ENCODE results near the gene RTL1.

RTL1 gene

GRCh38 chr14:100838493-100839314, 64.8 kb downstream of the RTL1 start:
- Histone ChIP-seq H3K36me3 (ENCODE audit: control insufficient read depth, insufficient read depth, low read length) (no peaks in the 10 kb centered on the region), H3K4me1 (ENCODE audit: control insufficient read depth, insufficient read depth, low read length) (no peaks in the 10 kb centered on the region), H3K9ac (ENCODE audit: low read depth, low read length) (no peak overlapping the region), H3K9me3 (ENCODE audit: control insufficient read depth, insufficient read depth, low read length) (no peaks in the 10 kb centered on the region), H3K27me3 (ENCODE audit: control insufficient read depth, insufficient read depth, low read length) (no peaks in the 10 kb centered on the region), H3K4me3 (ENCODE audit: low read depth, low read length) (no peak overlapping the region)

- Histone ChIP-seq H3K9ac (ENCODE audit: low read depth, low read length) (no peak overlapping the region), H3K27me3 (ENCODE audit: control insufficient read depth, insufficient read depth, low read length) (no peaks in the 10 kb centered on the region), H3K4me3 (ENCODE audit: low read depth, low read length) (no peak overlapping the region), H3K4me1 (ENCODE audit: control insufficient read depth, insufficient read depth, low read length) (no peaks in the 10 kb centered on the region), H3K36me3 (ENCODE audit: control insufficient read depth, insufficient read depth, low read length) (no peaks in the 10 kb centered on the region), H3K9me3 (ENCODE audit: control insufficient read depth, insufficient read depth, low read length) (no peaks in the 10 kb centered on the region)
Observed at GRCh38 chr14:100837805-100838350, 65.6 kb downstream of the RTL1 start.

GRCh38 chr14:100836941-100837804, 66.3 kb downstream of the RTL1 start:
- Histone ChIP-seq H3K4me1 (ENCODE audit: control insufficient read depth, insufficient read depth, low read length) (no peaks in the 10 kb centered on the region), H3K9ac (ENCODE audit: low read depth, low read length) (no peak overlapping the region), H3K36me3 (ENCODE audit: control insufficient read depth, insufficient read depth, low read length) (no peaks in the 10 kb centered on the region), H3K27me3 (ENCODE audit: control insufficient read depth, insufficient read depth, low read length) (no peaks in the 10 kb centered on the region), H3K4me3 (ENCODE audit: low read depth, low read length) (no peak overlapping the region), H3K9me3 (ENCODE audit: control insufficient read depth, insufficient read depth, low read length) (no peaks in the 10 kb centered on the region)

GRCh38 chr14:100836311-100836805, 67.2 kb downstream of the RTL1 start:
- Histone ChIP-seq H3K9ac (ENCODE audit: low read depth, low read length) (no peak overlapping the region), H3K27me3 (ENCODE audit: control insufficient read depth, insufficient read depth, low read length) (no peaks in the 10 kb centered on the region), H3K36me3 (ENCODE audit: control insufficient read depth, insufficient read depth, low read length) (no peaks in the 10 kb centered on the region), H3K4me1 (ENCODE audit: control insufficient read depth, insufficient read depth, low read length) (no peaks in the 10 kb centered on the region), H3K4me3 (ENCODE audit: low read depth, low read length) (no peak overlapping the region), H3K9me3 (ENCODE audit: control insufficient read depth, insufficient read depth, low read length) (no peaks in the 10 kb centered on the region)

- H3K4me3 ChIP-seq (ENCODE audit: low read depth, low read length), result no peak overlapping the region
- no peaks in the 10 kb centered on the region for H3K36me3 ChIP-seq (ENCODE audit: control insufficient read depth, insufficient read depth, low read length)
- H3K27me3 ChIP-seq (ENCODE audit: control insufficient read depth, insufficient read depth, low read length), result no peaks in the 10 kb centered on the region
- H3K4me1 ChIP-seq (ENCODE audit: control insufficient read depth, insufficient read depth, low read length), result no peaks in the 10 kb centered on the region
- H3K9me3 ChIP-seq (ENCODE audit: control insufficient read depth, insufficient read depth, low read length), result no peaks in the 10 kb centered on the region
- H3K9ac ChIP-seq (ENCODE audit: low read depth, low read length), result no peak overlapping the region
Observed at GRCh38 chr14:100835548-100836310, 67.8 kb downstream of the RTL1 start.

- peaks cover 3% of the 10 kb centered on the region for H3K4me1 ChIP-seq (ENCODE audit: control insufficient read depth, insufficient read depth, low read length)
- no peaks in the 10 kb centered on the region for H3K9me3 ChIP-seq (ENCODE audit: control insufficient read depth, insufficient read depth, low read length)
- no peak overlapping the region for H3K4me3 ChIP-seq (ENCODE audit: low read depth, low read length)
- no peaks in the 10 kb centered on the region for H3K36me3 ChIP-seq (ENCODE audit: control insufficient read depth, insufficient read depth, low read length)
- H3K9ac ChIP-seq (ENCODE audit: low read depth, low read length), result no peak overlapping the region
- no peaks in the 10 kb centered on the region for H3K27me3 ChIP-seq (ENCODE audit: control insufficient read depth, insufficient read depth, low read length)
Observed at GRCh38 chr14:100834794-100835547, 68.6 kb downstream of the RTL1 start.

GRCh38 chr14:100834082-100834793, 69.3 kb downstream of the RTL1 start:
- no peaks in the 10 kb centered on the region for H3K9me3 ChIP-seq (ENCODE audit: control insufficient read depth, insufficient read depth, low read length)
- H3K27me3 ChIP-seq (ENCODE audit: control insufficient read depth, insufficient read depth, low read length), result no peaks in the 10 kb centered on the region
- no peak overlapping the region for H3K4me3 ChIP-seq (ENCODE audit: low read depth, low read length)
- no peak overlapping the region for H3K9ac ChIP-seq (ENCODE audit: low read depth, low read length)
- H3K36me3 ChIP-seq (ENCODE audit: control insufficient read depth, insufficient read depth, low read length), result no peaks in the 10 kb centered on the region
- peaks cover 3% of the 10 kb centered on the region for H3K4me1 ChIP-seq (ENCODE audit: control insufficient read depth, insufficient read depth, low read length)

- H3K27me3 ChIP-seq (ENCODE audit: control insufficient read depth, insufficient read depth, low read length), result no peaks in the 10 kb centered on the region
- no peak overlapping the region for H3K4me3 ChIP-seq (ENCODE audit: low read depth, low read length)
- H3K9ac ChIP-seq (ENCODE audit: low read depth, low read length), result no peak overlapping the region
- no peaks in the 10 kb centered on the region for H3K36me3 ChIP-seq (ENCODE audit: control insufficient read depth, insufficient read depth, low read length)
- H3K4me1 ChIP-seq (ENCODE audit: control insufficient read depth, insufficient read depth, low read length), result peaks cover 3% of the 10 kb centered on the region
- H3K9me3 ChIP-seq (ENCODE audit: control insufficient read depth, insufficient read depth, low read length), result no peaks in the 10 kb centered on the region
Observed at GRCh38 chr14:100832311-100832960, 71.1 kb downstream of the RTL1 start.

- Histone ChIP-seq H3K4me3 (ENCODE audit: low read depth, low read length) (no peak overlapping the region), H3K9me3 (ENCODE audit: control insufficient read depth, insufficient read depth, low read length) (no peaks in the 10 kb centered on the region), H3K36me3 (ENCODE audit: control insufficient read depth, insufficient read depth, low read length) (no peaks in the 10 kb centered on the region), H3K27me3 (ENCODE audit: control insufficient read depth, insufficient read depth, low read length) (no peaks in the 10 kb centered on the region), H3K9ac (ENCODE audit: low read depth, low read length) (no peak overlapping the region), H3K4me1 (ENCODE audit: control insufficient read depth, insufficient read depth, low read length) (peaks cover 3% of the 10 kb centered on the region)
Observed at GRCh38 chr14:100830681-100831080, 72.8 kb downstream of the RTL1 start.
